HepG2 (cell line): ENCODE measurements around the gene CDC42BPG. TPM values are rescaled to one million over a fixed set of nuclear protein-coding genes. Genes with fewer than 3 reads are reported as not detected.

Experiments used
- ARNT ChIP-seq: fragments of 450-650 bp; IDR thresholded peaks from 2 replicates; pipeline ENCODE4 v1.6.1; 2017
- ATF2 ChIP-seq: sonication (generic); formaldehyde crosslinking; IDR thresholded peaks from 2 replicates; pipeline ENCODE4 v1.4.0; 2020; ENCODE audit warnings: missing genetic modification reagents
- GATAD2A ChIP-seq: IDR thresholded peaks from 2 replicates; pipeline ENCODE4 v1.6.1; 2016
- KIAA2018 ChIP-seq: sonication (generic); formaldehyde crosslinking; IDR thresholded peaks from 2 replicates; pipeline ENCODE4 v1.5.0; 2020; ENCODE audit warnings: mild to moderate bottlenecking, missing genetic modification reagents, borderline replicate concordance
- PRDM15 ChIP-seq: sonication (generic); formaldehyde crosslinking; IDR thresholded peaks from 2 replicates; pipeline ENCODE4 v1.4.0; 2020; ENCODE audit warnings: missing genetic modification reagents
- RARA ChIP-seq: IDR thresholded peaks from 2 replicates; pipeline ENCODE4 v1.6.1; 2016; ENCODE audit warnings: missing genetic modification reagents, missing compliant biosample characterization
- RBM39 ChIP-seq: fragments of 200-400 bp; formaldehyde crosslinking; IDR thresholded peaks from one replicate; pipeline ENCODE4 v1.6.1; 2018; ENCODE audit warnings: antibody characterized with exemption, mild to moderate bottlenecking, low read depth, low read length; ENCODE audit not compliant: poor library complexity, severe bottlenecking
- RXRB ChIP-seq: IDR thresholded peaks from 2 replicates; pipeline ENCODE4 v1.6.1; 2016; ENCODE audit warnings: borderline replicate concordance, missing genetic modification reagents, missing compliant biosample characterization
- SRY ChIP-seq: sonication (generic); formaldehyde crosslinking; IDR thresholded peaks from 2 replicates; pipeline ENCODE4 v1.8.0; 2022; ENCODE audit warnings: mild to moderate bottlenecking, missing genetic modification reagents
- ZBTB42 ChIP-seq: sonication (generic); formaldehyde crosslinking; IDR thresholded peaks from 2 replicates; pipeline ENCODE4 v1.5.0; 2020; ENCODE audit warnings: mild to moderate bottlenecking, missing genetic modification reagents
- ZNF275 ChIP-seq: sonication (generic); formaldehyde crosslinking; IDR thresholded peaks from 2 replicates; pipeline ENCODE4 v1.8.0; 2022; ENCODE audit warnings: missing genetic modification reagents, mild to moderate bottlenecking, inconsistent platforms, borderline replicate concordance
- ZSCAN5A ChIP-seq: sonication (generic); formaldehyde crosslinking; IDR thresholded peaks from 2 replicates; pipeline ENCODE4 v1.8.0; 2022; ENCODE audit warnings: mild to moderate bottlenecking, missing genetic modification reagents, borderline replicate concordance
- polyA plus RNA-seq, 8 experiments: library from polyadenylated mRNA; depleted of rRNA in 3 of 8; stranded (reverse) in 7 of 8; unstranded in 1 of 8; fragments of >200 nt; fragmentation: Illumina TruSeq in 4 of 8; extraction: Trizol in 4 of 8; gene quantifications; 2 replicates each; pipeline versions ENCODE4 v1.2.1 to v1.2.3, GENCODE V29; 2011 to 2016; ENCODE audit warnings: low read depth in 4 of 8, missing spikeins in 1 of 8, mixed read lengths in 1 of 8; ENCODE audit not compliant: insufficient read depth in 1 of 8
- total RNA-seq, 5 experiments: library from RNA; depleted of rRNA; stranded (reverse); fragments of >200 nt; fragmentation: Illumina TruSeq; extraction: Trizol; gene quantifications; 2 replicates each; pipeline ENCODE4 v1.2.3, GENCODE V29; 2016; ENCODE audit warnings: low read depth in 1 of 5

The CDC42BPG gene
- total and polyA plus RNA-seq, 2 of the 13 experiments (the other 11 are each of a cell fraction or from before 2014, with no cell fraction given): 0.55 to 1.4 TPM

- TF ChIP-seq KIAA2018 (CRISPR knock-in tag) (no peak), ARNT (no peak), RBM39 (peak; percentile 66), ATF2 (peak; percentile 70), GATAD2A (0 out of 2 replicates have a peak, but pooled peaks have one; percentile 9), ZBTB42 (CRISPR knock-in tag) (no peak), ZSCAN5A (CRISPR knock-in tag) (0 out of 2 replicates have a peak, but pooled peaks have one; percentile 72), RARA (CRISPR knock-in tag) (no peak; the same call in 1 of the 2 replicates), ZNF275 (peak; percentile 78; the same call in 1 of the 2 replicates), SRY (peak; percentile 63), RXRB (CRISPR knock-in tag) (peak; percentile 56), PRDM15 (CRISPR knock-in tag) (peak; percentile 2; the same call in 1 of the 2 replicates)
Observed at GRCh38 chr11:64878494-64879243, 34.2 kb upstream of the CDC42BPG start, which contains the start of gene EHD1 (continued).
